SHP77 (cell line): ENCODE results near the gene ANKRD33.
A peak's percentile ranks its signal among the peaks of the same experiment; 100 is the strongest.
"Not testable (repeated sequence)": the region's sequence is repeated elsewhere in the genome, so short reads cannot be mapped to it uniquely, and the experiment has no call there.

Source experiments
- DNase-seq, 2 experiments: peaks; one replicate each; lab custom pipeline; 2025; lab: John Stamatoyannopoulos, UW

The ANKRD33 gene

GRCh38 chr12:51883295-51883694 lies 4.6 kb upstream of the ANKRD33 start:
- no peak for DNase-seq

- DNase-seq = no peak
These were observed 3.8 kb upstream of the ANKRD33 start for GRCh38 chr12:51883998-51884675.

DNA sequence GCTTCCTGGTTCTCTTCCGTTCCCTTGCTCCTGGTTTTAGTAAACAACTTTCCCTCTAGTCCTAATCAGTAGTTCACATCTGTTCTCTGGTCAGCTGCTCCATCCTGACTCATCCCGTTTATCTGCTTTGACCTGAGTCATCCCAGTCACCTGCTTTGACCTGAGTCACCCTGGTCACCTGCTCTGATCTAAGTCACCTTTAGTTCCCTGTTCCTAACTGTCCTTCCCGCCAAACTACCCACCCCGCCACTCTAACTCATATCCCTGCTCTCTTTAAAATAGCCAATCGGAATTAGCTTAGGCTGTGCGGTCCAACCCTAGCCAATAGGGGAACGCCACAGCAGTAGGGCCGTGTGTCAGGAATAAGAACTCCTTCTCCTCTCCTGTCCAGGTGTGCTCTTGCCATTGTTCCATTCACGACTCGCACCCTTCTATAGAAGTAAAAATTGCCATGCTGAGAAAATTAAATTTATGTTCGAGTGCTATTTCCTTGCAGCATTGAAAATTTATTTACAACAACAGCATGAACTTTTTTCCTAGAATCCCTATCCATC lies 3.1 kb upstream of the ANKRD33 start:
- DNase-seq = no peak

- DNase-seq = not testable (repeated sequence)
These were observed 2.4 kb upstream of the ANKRD33 start for GRCh38 chr12:51885294-51886020.

- DNase-seq = peak in 1 of 2 experiments; percentile 18
These were observed 1.7 kb upstream of the ANKRD33 start for GRCh38 chr12:51886021-51886710.

- DNase-seq = no peak
These were observed 663 bp downstream of the ANKRD33 start for GRCh38 chr12:51888316-51889215.

DNA sequence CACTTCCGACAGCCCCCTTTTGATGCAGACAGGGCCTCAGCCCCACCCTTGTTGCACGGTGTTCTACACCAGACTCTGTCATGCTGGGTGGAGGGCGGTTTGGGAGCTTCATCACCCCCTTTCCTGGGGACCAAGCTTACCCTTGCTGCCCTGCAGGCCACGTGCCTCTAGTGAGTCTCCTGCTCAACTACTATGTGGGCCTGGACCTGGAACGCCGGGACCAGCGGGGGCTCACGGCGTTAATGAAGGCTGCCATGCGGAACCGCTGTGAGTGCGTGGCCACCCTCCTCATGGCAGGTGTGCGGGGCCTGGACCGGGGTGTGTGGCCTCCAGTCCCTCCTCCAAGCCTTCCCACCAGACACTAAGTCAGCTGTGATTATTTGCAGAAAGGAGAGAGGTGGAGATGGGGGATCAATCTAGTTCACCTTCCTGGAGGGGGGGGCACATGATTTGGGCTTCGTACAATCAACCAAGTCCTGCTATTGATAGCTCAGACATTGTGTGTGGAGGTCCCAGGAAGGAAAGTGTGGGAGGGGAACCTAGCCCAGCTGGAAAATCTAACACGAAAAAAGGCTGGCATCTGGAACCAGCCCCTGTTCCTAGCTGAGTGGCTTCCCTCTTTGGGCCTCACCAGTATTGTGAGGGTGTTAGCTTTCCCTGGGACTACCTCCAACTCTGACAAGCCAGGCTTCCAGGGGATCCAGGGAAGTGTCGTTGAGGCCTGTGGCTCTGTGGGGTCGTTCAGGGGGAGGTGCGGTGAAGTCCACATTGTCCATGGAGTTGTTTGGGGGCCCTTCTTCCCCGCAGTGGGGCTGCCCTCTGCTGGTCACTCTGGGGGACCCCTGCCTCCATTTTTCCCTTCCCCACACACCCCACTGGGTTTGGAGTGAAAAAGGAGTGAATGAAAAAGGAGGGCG lies 1.6 kb downstream of the ANKRD33 start:
- DNase-seq = no peak

- no peak for DNase-seq
These were observed 2.2 kb downstream of the ANKRD33 start for GRCh38 chr12:51890133-51890464.

DNA sequence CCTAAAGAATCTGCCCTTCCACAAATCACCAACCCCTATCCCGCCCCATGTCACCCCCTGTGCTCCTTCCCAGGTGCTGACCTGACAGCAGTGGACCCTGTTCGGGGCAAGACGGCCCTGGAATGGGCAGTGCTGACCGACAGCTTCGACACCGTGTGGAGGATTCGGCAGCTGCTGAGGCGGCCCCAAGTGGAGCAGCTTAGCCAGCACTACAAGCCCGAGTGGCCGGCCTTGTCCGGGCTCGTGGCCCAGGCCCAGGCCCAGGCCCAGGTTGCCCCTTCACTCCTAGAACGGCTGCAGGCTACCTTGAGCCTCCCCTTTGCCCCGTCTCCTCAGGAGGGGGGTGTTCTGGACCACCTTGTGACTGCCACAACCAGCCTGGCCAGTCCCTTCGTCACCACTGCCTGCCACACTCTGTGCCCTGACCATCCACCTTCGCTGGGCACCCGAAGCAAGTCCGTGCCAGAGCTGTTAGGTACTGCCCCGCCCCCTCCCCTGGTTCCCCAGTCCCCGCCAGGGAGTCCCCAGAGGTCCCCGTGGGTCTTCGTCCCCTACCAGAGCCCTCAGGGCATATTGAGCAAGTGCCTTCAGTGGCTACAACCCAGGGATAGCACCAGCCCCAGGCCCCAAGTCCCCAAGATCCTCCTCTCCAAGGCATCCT lies 2.7 kb downstream of the ANKRD33 start:
- no peak for DNase-seq

- DNase-seq = no peak
These were observed 3.9 kb downstream of the ANKRD33 start for GRCh38 chr12:51891843-51892242.

- DNase-seq = no peak
These were observed 5.9 kb downstream of the ANKRD33 start for GRCh38 chr12:51893786-51894185.

DNA sequence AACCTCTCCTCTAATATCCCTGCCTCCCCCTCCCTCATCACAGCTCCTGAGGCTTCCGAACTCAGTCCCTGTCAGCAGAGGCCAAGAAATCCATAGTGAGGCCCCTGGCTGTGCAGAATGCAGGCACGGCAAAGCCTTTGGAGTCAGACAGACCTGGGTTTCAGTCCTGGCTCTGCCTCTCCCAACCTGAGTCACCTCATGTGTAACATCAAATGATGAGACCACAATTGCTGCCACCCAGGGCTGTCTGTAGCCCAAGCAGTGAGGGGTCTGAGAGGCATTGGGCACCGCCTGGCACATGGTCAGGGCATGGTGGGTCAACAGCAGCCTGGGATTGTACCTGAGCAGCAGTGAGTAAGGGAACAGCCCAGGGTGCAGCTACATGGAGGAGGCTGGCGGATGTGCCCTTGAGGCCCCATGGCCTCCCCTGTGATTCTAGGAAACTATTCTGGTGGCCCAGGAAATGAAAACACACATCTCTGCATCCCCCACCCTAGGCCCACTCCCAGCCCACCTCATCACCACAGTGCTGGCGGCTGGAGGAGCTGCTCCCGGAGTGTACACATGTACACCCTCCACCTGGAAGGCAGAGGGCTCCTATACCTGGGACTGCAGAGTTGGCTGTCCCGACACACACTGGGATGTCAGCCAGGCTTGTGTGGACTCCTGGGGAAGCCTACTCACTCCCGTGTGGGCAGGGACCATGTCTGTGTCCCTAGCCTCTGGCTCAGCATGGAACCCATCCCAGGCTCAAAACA lies 7.7 kb downstream of the ANKRD33 start:
- DNase-seq = no peak

- no peak for DNase-seq
These were observed 8.3 kb downstream of the ANKRD33 start for GRCh38 chr12:51896236-51896635.

GRCh38 chr12:51897181-51897580 lies 9.3 kb downstream of the ANKRD33 start:
- no peak for DNase-seq

- no peak for DNase-seq
These were observed 10.6 kb downstream of the ANKRD33 start for GRCh38 chr12:51898506-51898905.

DNA sequence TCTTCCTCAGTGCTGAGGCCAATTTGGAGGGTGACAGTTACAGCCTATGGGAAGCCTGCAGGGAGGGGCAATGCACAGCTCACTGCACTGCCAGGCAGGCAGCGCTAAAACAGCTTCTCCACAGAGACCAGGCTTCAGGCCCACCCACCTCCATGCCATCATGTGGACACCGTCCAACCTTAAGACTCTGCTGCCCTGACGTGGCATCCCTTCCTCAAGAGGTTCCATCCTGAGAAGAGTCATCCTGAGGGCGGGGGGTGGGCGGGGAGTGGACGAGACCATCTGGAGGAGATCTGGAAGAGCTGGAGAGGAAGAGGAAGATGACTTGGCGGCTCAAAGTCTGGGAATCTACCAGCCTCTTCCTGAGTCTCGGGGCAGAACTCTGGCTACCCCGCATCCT lies 11.0 kb downstream of the ANKRD33 start:
- no peak for DNase-seq

GRCh38 chr12:51900323-51900889 lies 12.5 kb downstream of the ANKRD33 start:
- DNase-seq = no peak

DNA sequence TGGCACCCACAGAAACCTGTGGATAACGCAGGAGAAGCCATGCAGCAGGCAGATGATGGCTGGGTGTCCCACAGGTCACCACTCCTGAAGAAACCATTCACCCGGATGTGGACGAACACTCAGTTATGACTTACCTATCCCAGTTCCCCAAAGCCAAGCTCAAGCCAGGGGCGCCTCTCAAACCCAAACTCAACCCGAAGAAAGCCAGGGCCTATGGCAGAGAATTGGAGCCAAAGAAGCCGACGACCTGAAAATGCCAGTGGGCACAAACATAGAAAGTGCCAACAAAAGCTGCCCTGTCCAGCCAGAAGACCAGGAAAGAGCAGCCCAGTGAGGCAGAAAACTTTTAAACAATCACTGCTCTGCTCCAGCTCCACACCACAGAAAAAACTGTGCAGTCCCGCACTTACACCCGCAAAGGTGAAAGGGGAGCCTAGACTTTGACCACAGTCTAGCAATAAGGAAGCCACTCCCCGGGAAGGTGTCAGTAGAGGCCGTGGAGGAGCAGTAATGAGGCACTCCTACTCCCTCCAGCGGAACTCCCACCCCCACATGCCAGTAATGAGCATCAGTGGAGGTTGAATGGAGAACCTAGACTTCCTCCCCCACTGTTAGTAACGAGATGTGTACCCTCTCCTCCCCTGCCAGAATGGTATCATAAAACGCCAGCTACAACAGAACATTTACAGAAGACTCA lies 13.4 kb downstream of the ANKRD33 start:
- DNase-seq = no peak

DNA sequence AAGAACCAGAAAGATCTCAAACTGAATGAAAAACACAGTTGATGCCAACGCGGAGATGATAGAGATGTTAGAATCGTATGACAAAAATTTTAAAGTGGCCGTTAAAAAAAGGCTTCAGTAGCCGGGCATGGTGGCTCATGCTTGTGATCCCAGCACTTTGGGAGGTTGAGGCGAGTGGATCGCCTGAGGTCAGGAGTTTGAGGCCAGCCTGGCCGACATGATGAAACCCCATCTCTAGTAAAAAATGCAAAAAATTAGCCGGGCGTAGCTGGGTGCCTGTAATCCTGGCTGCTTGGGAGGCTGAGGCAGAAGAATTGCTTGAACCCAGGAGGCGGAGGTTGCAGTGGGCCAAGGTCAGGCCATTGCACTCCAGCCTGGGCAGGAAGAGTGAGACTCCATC lies 14.0 kb downstream of the ANKRD33 start:
- no peak for DNase-seq
